GM20431 (cell line): Measurements from ENCODE around the gene CACNB2.
"Not testable (repeated sequence)": the region's sequence is repeated elsewhere in the genome, so short reads cannot be mapped to it uniquely, and the experiment has no call there.

Experiments used
- in situ Hi-C: fragments of 300-500 bp; cut with MseI, MboI; formaldehyde crosslinking; loops from one replicate; pipeline ENCODE4 v1.15.0; 2020; ENCODE audit warnings: low sequenced_read_pairs; ENCODE audit not compliant: unreplicated experiment

The CACNB2 gene

GRCh38 chr10:18423058-18423637, 282.9 kb downstream of the CACNB2 start:
- in situ Hi-C loops, result no loop called here

GRCh38 chr10:18424200-18424599, 284.0 kb downstream of the CACNB2 start:
- in situ Hi-C loops, result no loop called here

DNA sequence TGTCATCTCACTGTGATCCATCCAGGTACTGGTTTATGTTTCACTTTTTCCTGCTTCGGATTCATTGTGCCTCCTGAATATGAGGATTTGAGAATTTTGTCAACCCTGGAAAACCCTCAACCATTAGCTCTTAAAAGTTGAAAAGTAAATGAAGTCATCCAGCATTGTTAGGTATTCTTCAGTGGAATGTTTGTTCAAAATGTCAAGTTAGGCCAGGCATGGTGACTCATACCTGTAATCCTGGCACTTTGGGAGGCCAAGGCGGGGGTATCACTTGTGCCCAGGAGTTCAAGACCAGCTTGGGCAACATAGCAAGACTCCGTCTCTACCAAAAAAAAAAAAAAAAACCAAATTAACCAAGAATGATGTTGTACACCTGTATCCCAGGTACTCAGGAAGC, 289.1 kb downstream of the CACNB2 start:
- in situ Hi-C loops, result no loop called here

DNA sequence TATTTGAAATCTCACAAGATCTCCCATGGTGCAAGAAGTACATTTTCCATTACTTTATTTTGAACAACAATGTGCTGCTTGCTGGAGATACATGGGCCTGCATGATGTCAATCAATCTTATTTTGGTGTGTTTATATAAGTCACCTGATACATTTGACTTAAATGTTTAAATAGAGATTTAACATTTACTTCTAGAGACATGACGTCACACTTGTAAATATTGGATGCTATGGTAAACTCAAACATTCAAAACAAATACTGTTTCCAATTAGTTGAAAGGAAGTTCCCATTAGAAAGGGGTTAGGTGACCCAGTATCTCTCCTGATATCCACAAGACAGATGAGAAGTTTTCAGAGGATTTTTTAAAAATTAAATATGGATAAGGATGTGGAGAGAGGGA, 296.7 kb downstream of the CACNB2 start:
- in situ Hi-C loops, result no loop called here

GRCh38 chr10:18437486-18437885, 297.3 kb downstream of the CACNB2 start:
- in situ Hi-C loops, result no loop called here

- in situ Hi-C loops, result no loop called here
These were observed 298.3 kb downstream of the CACNB2 start for GRCh38 chr10:18438361-18439126.

GRCh38 chr10:18439601-18440000, 299.4 kb downstream of the CACNB2 start:
- in situ Hi-C loops, result no loop called here

DNA sequence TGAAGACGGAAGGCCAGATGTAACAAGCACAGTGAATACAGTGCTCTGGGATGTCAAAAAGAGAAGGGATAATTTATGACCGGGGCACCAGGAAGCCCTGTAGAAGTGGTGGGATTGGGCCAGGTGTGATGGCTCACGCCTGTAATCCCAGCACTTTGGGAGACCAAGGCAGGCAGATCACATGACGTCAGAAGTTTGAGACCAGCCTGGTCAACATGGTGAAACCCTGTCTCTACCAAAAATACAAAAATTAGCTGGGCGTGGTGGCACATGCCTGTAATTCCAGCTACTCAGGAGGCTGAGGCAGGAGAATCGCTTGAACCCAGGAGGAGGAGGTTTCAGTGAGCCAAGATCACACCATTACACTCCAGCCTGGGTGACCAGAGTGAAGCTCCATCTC, 305.4 kb downstream of the CACNB2 start:
- in situ Hi-C loops, result not testable (repeated sequence)

DNA sequence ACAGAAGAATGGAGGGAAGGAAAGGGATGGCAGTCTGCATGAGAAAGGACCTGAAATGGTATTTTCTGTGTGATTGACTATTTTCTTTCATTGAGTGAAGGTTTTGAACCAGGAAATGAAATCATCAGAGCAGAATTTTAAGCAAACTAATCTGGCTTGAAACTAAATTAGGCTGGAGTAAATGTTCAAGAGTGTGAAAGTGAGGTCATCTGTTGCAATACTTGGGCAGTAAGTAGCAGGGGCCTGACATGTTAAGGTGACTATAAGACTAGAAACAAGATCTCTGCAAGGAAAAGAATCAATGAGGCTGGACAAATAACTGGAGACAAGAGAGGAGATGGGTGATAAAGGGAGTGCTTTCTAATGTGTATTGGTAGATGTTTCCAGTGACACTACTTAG, 306.0 kb downstream of the CACNB2 start:
- in situ Hi-C loops, result no loop called here

GRCh38 chr10:18449611-18450026, 309.4 kb downstream of the CACNB2 start:
- in situ Hi-C loops, result no loop called here

DNA sequence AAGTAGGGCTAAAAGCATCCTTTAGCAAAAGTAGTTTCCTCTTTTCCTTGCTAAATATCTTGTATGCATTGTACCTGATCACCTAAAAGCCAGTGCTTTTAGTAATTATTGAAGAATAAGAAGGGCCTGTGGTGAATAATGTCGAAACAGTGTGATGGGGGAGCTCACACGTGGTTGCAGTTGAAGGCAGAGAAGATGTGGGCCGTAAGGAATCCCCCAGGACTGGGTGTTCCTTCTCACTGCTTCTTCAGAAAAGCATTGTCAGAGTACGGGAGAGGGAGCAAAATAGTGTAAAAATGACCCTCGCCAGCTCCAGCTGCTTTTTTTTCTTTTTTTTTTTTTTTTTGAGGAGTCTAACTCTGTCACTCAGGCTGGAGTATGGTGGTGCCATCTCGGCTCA, 310.1 kb downstream of the CACNB2 start:
- in situ Hi-C loops, result no loop called here

GRCh38 chr10:18455086-18455884, 315.1 kb downstream of the CACNB2 start:
- in situ Hi-C loops, result no loop called here

- in situ Hi-C loops, result no loop called here
These were observed 316.8 kb downstream of the CACNB2 start for GRCh38 chr10:18456984-18457383.

GRCh38 chr10:18460032-18460431, 319.8 kb downstream of the CACNB2 start:
- in situ Hi-C loops, result no loop called here

- in situ Hi-C loops, result no loop called here
These were observed 323.5 kb downstream of the CACNB2 start for GRCh38 chr10:18463673-18464211.

GRCh38 chr10:18469125-18469524, 328.9 kb downstream of the CACNB2 start:
- in situ Hi-C loops, result no loop called here

- in situ Hi-C loops, result no loop called here
These were observed 332.8 kb downstream of the CACNB2 start for GRCh38 chr10:18472977-18473376.

DNA sequence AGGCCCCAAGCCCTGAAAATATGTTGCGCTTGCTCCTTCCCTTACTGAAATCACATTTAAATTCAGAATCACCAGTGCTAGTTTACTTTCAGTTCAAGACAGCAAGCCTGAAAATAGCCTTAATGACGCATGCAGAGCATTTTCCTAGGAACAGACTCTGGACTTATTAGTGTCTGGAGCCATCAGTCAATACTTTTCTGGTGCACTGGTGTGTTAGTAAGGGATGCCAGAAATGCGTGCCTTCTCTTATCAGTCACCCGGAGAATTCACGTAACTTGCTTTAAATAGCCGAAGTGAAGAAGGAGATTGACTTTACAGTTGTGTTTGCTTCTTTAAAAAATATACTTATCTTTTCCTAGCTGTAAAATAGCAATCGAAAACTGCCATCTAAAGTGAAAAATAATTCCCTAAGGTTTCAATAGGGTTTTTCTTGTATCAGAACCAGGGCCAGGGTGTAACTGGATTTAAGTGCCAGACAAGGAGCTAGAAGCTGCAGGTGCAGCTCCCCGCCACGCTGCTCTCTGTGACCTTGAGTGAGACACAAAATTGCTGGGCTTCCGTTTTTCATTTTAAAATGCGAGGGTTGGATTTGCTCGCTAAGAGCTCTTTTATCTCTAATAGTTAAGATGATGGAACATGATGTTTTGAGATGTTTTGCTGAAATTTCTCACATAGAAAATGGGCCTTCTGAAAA, 333.3 kb downstream of the CACNB2 start:
- in situ Hi-C loops, result no loop called here

DNA sequence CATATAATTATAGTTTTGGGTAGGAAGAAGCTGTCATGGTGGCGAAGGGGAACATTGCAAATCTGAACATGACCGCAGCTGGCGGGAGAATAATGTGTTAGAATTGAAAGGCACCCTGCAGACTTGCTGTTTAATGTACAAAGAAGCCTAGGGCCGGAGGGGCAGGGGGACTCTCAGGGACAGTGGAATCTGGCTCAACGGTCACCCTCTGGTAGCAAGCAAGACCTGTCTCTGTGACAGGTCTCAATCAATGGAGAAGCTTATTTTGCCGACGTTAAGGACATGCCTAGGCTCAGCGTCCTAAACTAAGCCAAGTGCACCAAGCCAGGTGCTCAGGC, 333.9 kb downstream of the CACNB2 start:
- in situ Hi-C loops, result no loop called here

GRCh38 chr10:18476076-18476647, 335.9 kb downstream of the CACNB2 start:
- in situ Hi-C loops, result no loop called here
